SU-DHL-6 (cell line): Measurements from ENCODE around the gene NBEAL1.

Experiments
- CTCF ChIP-seq: fragments of 200-600 bp; sonication (generic); IDR thresholded peaks from one replicate; pipeline ENCODE4 v1.5.1; 2017; ENCODE audit warnings: antibody characterized with exemption, mild to moderate bottlenecking, low read length, moderate library complexity; ENCODE audit not compliant: insufficient read depth, poor library complexity, severe bottlenecking
- EZH2phosphoT487 ChIP-seq: fragments of 200-600 bp; sonication (generic), shearing (Covaris generic); conservative IDR thresholded peaks from 2 replicates; pipeline ENCODE4 v1.6.1; 2018; ENCODE audit warnings: mild to moderate bottlenecking, antibody characterized with exemption, low read length, moderate library complexity, mixed read lengths

- no peak for TF ChIP-seq CTCF
- no peak for TF ChIP-seq EZH2phosphoT487
Observed at GRCh38 chr2:203033395-203033794, 18.7 kb downstream of the NBEAL1 start.
